Activated CD4-positive, alpha-beta memory T cell treated with anti-CD3 and anti-CD28 coated beads for 36 hours (primary cell): ENCODE data around the gene MYO5A. TPM values are rescaled to one million over a fixed set of nuclear protein-coding genes. Genes with fewer than 3 reads are reported as not detected.

Experiments used
- CTCF ChIA-PET: fragments of 350-600 bp; sonication (Branson Sonifier 250); formaldehyde crosslinking; loops from one replicate; lab custom pipeline; 2021; ENCODE audit warnings: antibody characterized with exemption, inconsistent platforms; lab: Charles Lee
- POLR2A ChIA-PET: fragments of 350-600 bp; sonication (Branson Sonifier 250); formaldehyde crosslinking; loops from one replicate; lab custom pipeline; 2021; ENCODE audit warnings: antibody characterized with exemption; lab: Charles Lee
- DNase-seq: peaks from one replicate; pipeline ENCODE4 v3.0.0-alpha.2; 2020
- H3K27ac Mint-ChIP-seq: one replicate; pipeline ENCODE4 v1.8.0; 2021; ENCODE audit warnings: mixed read lengths
- H3K27me3 Mint-ChIP-seq: one replicate; pipeline ENCODE4 v1.8.0; 2021; ENCODE audit warnings: mixed read lengths
- H3K36me3 Mint-ChIP-seq: one replicate; pipeline ENCODE4 v1.8.0; 2021; ENCODE audit warnings: mixed read lengths
- H3K4me1 Mint-ChIP-seq: one replicate; pipeline ENCODE4 v1.8.0; 2021; ENCODE audit warnings: low read depth, mixed read lengths
- H3K4me3 Mint-ChIP-seq: one replicate; pipeline ENCODE4 v1.8.0; 2021; ENCODE audit warnings: mild to moderate bottlenecking, mixed read lengths
- H3K9me3 Mint-ChIP-seq: one replicate; pipeline ENCODE4 v1.8.0; 2021; ENCODE audit warnings: mixed read lengths
- intact Hi-C: fragments of 100-400 bp; cut with micrococcal nuclease; formaldehyde crosslinking; loops from one replicate; pipeline ENCODE4 v1.15.1; 2023
- total RNA-seq, 2 experiments: library from RNA; stranded (reverse); gene quantifications; one replicate each; pipeline ENCODE4 v1.2.3, GENCODE V29; 2021

Gene MYO5A
- total RNA-seq, 2 experiments from 2014 or later = 32.4 to 37.8 TPM

GRCh38 chr15:52357949-52358348, 170.7 kb downstream of the MYO5A start:
- Mint-ChIP-seq H3K4me1 (no peaks in the 10 kb centered on the region), H3K27me3 (no peaks in the 10 kb centered on the region), H3K36me3 (peaks cover 9% of the 10 kb centered on the region), H3K4me3 (no peak overlapping the region), H3K9me3 (no peaks in the 10 kb centered on the region), H3K27ac (no peak overlapping the region)
- POLR2A ChIA-PET = interaction anchor here (1.2 kb wide), 1 partner anchor 202 kb away, joined by 3 read pairs; no protein-coding TSS in a partner anchor
- no peak for DNase-seq
- CTCF ChIA-PET = no interaction called here
- intact Hi-C loops = no loop called here

GRCh38 chr15:52352086-52352485, 176.6 kb downstream of the MYO5A start:
- H3K4me1 Mint-ChIP-seq = peaks cover 1% of the 10 kb centered on the region
- no peak overlapping the region for H3K27ac Mint-ChIP-seq
- no peak for DNase-seq
- H3K27me3 Mint-ChIP-seq = no peaks in the 10 kb centered on the region
- no peaks in the 10 kb centered on the region for H3K9me3 Mint-ChIP-seq
- ChIA-PET CTCF (no interaction called here), POLR2A (no interaction called here)
- intact Hi-C loops = no loop called here
- no peak overlapping the region for H3K4me3 Mint-ChIP-seq
- peaks cover 14% of the 10 kb centered on the region for H3K36me3 Mint-ChIP-seq

- ChIA-PET CTCF (interaction anchor here (1.2 kb wide), 1 partner anchor 94 kb away, joined by 3 read pairs; no protein-coding TSS in a partner anchor), POLR2A (no interaction called here)
- intact Hi-C loops = no loop called here
Measured at GRCh38 chr15:52351206-52351908, 177.3 kb downstream of the MYO5A start.

GRCh38 chr15:52350423-52350822, 178.3 kb downstream of the MYO5A start:
- DNase-seq = no peak
- intact Hi-C loops = no loop called here
- ChIA-PET POLR2A (no interaction called here), CTCF (interaction anchor here (1.2 kb wide), 2 partner anchors 93 to 138 kb away, joined by 3 to 4 read pairs; no protein-coding TSS in a partner anchor)
- Mint-ChIP-seq H3K36me3 (peaks cover 14% of the 10 kb centered on the region), H3K27me3 (no peaks in the 10 kb centered on the region), H3K4me1 (peaks cover 2% of the 10 kb centered on the region), H3K9me3 (no peaks in the 10 kb centered on the region), H3K27ac (no peak overlapping the region), H3K4me3 (no peak overlapping the region)

More at GRCh38 chr15:52351206-52351908, 177.3 kb downstream of the MYO5A start:
- H3K27me3 Mint-ChIP-seq = no peaks in the 10 kb centered on the region
- peaks cover 2% of the 10 kb centered on the region for H3K4me1 Mint-ChIP-seq
- no peaks in the 10 kb centered on the region for H3K9me3 Mint-ChIP-seq
- DNase-seq = no peak
- H3K36me3 Mint-ChIP-seq = peaks cover 14% of the 10 kb centered on the region
- no peak overlapping the region for H3K27ac Mint-ChIP-seq
- H3K4me3 Mint-ChIP-seq = no peak overlapping the region

GRCh38 chr15:52349052-52349700, 179.5 kb downstream of the MYO5A start:
- Mint-ChIP-seq H3K4me1 (peaks cover 5% of the 10 kb centered on the region), H3K27ac (no peak overlapping the region), H3K36me3 (peaks cover 14% of the 10 kb centered on the region), H3K27me3 (no peaks in the 10 kb centered on the region), H3K4me3 (no peak overlapping the region), H3K9me3 (no peaks in the 10 kb centered on the region)
- CTCF ChIA-PET = interaction anchor here (0.6 to 1.2 kb wide), 3 partner anchors 16 to 203 kb away, joined by 3 to 4 read pairs (median 4); no protein-coding TSS in a partner anchor
- DNase-seq = no peak
- POLR2A ChIA-PET = no interaction called here
- intact Hi-C loops = no loop called here

GRCh38 chr15:52348056-52348745, 180.5 kb downstream of the MYO5A start:
- H3K4me1 Mint-ChIP-seq = peaks cover 6% of the 10 kb centered on the region
- no peak overlapping the region for H3K4me3 Mint-ChIP-seq
- ChIA-PET CTCF (interaction anchor here (0.7 to 1.4 kb wide), 3 partner anchors 20 to 276 kb away, joined by 3 to 4 read pairs (median 3); no protein-coding TSS in a partner anchor), POLR2A (no interaction called here)
- H3K27ac Mint-ChIP-seq = no peak overlapping the region
- intact Hi-C loops = no loop called here
- no peak for DNase-seq
- H3K9me3 Mint-ChIP-seq = no peaks in the 10 kb centered on the region
- peaks cover 14% of the 10 kb centered on the region for H3K36me3 Mint-ChIP-seq
- no peaks in the 10 kb centered on the region for H3K27me3 Mint-ChIP-seq

DNA sequence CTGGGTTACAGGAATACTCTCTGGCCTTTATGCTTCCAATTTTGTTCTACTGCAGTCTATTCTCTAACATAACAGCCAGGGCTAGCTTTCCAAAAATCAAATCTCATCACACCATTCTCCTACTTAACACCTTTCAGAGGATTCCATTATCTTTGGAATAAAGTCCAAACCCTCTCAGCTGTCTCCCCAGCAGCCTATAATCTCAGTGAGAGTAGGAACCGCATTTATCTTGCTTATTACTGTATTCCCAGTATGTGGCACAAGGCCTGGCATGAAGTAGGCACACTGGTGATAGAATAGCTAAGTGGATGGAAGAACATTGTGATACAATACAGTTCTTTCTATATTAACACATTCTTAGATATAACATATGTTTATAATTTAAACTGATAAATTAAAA, 184.1 kb downstream of the MYO5A start:
- DNase-seq = no peak
- intact Hi-C loops = no loop called here
- POLR2A ChIA-PET = no interaction called here
- CTCF ChIA-PET = no interaction called here
- H3K27me3 Mint-ChIP-seq = no peaks in the 10 kb centered on the region
- H3K36me3 Mint-ChIP-seq = peaks cover under 1% of the 10 kb centered on the region
- H3K4me3 Mint-ChIP-seq = no peak overlapping the region
- H3K9me3 Mint-ChIP-seq = no peaks in the 10 kb centered on the region
- peaks cover 6% of the 10 kb centered on the region for H3K4me1 Mint-ChIP-seq
- no peak overlapping the region for H3K27ac Mint-ChIP-seq

- DNase-seq = no peak
- POLR2A ChIA-PET = interaction anchor here (0.7 kb wide), 1 partner anchor 13 kb away, joined by 3 read pairs; no protein-coding TSS in a partner anchor
- Mint-ChIP-seq H3K27ac (no peak overlapping the region), H3K9me3 (no peaks in the 10 kb centered on the region), H3K27me3 (no peaks in the 10 kb centered on the region), H3K36me3 (peaks cover 2% of the 10 kb centered on the region), H3K4me3 (no peak overlapping the region), H3K4me1 (peaks cover 6% of the 10 kb centered on the region)
- CTCF ChIA-PET = interaction anchor here (1.4 kb wide), 1 partner anchor 12 kb away, joined by 6 read pairs; no protein-coding TSS in a partner anchor
- intact Hi-C loops = no loop called here
Measured at GRCh38 chr15:52343831-52344230, 184.8 kb downstream of the MYO5A start.

DNA sequence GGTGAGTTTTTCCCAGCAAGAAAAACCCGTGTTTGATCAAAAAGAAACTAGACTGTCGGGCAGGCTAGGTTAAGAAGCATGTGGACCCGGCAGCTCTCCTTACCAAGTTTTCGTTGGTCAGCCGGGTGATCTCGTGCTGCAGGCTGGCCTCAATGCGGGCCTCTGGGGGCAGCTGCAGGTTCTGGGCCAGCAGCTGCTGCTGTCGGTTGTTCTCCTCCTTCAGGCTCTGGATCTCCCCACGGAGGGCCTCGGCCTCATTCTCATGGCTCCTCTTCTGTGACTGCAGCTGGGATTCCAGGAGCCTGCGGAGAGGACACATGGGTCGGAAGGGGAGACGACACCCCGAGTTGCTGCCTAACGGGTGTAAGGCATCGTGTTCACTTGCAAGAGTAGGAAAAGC, 188.6 kb downstream of the MYO5A start:
- ChIA-PET CTCF (interaction anchor here (1.0 kb wide), 1 partner anchor 39 kb away, joined by 3 read pairs; no protein-coding TSS in a partner anchor), POLR2A (interaction anchor here (0.6 kb wide), 1 partner anchor 170 kb away, joined by 3 read pairs; no protein-coding TSS in a partner anchor)
- H3K4me1 Mint-ChIP-seq = peaks cover 13% of the 10 kb centered on the region
- H3K27me3 Mint-ChIP-seq = no peaks in the 10 kb centered on the region
- no peak for DNase-seq
- H3K9me3 Mint-ChIP-seq = no peaks in the 10 kb centered on the region
- intact Hi-C loops = no loop called here
- no peak overlapping the region for H3K27ac Mint-ChIP-seq
- H3K36me3 Mint-ChIP-seq = peaks cover 4% of the 10 kb centered on the region
- no peak overlapping the region for H3K4me3 Mint-ChIP-seq

- ChIA-PET POLR2A (no interaction called here), CTCF (no interaction called here)
- H3K4me3 Mint-ChIP-seq = no peak overlapping the region
Measured at GRCh38 chr15:52338891-52339290, 189.8 kb downstream of the MYO5A start.

DNA sequence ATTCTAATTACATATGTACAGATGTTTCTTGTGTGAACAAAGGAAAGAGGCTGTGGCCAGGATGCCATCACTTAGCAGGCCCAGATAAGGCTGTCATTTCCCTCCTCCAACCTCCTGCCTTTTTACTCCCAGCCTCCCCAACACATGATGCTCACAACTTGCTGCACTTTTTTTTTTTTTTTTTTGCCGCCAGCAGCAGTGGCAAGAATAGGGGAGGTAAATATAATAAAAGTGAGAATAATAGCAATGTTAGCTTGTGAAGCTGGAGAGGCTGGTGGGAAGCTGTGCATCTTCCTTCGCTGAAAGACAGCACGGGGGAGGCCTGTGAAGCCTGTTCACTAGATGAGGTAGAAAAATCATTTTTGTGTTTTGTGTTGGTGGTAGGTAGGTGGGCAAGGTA, 190.6 kb downstream of the MYO5A start:
- no peak for DNase-seq
- ChIA-PET POLR2A (no interaction called here), CTCF (no interaction called here)
- no peak overlapping the region for H3K4me3 Mint-ChIP-seq
- no peaks in the 10 kb centered on the region for H3K9me3 Mint-ChIP-seq
- H3K27me3 Mint-ChIP-seq = no peaks in the 10 kb centered on the region
- intact Hi-C loops = no loop called here
- no peak overlapping the region for H3K27ac Mint-ChIP-seq
- H3K4me1 Mint-ChIP-seq = peaks cover 10% of the 10 kb centered on the region
- peaks cover 8% of the 10 kb centered on the region for H3K36me3 Mint-ChIP-seq

More at GRCh38 chr15:52338891-52339290, 189.8 kb downstream of the MYO5A start:
- DNase-seq = no peak
- no peak overlapping the region for H3K27ac Mint-ChIP-seq
- H3K4me1 Mint-ChIP-seq = peaks cover 9% of the 10 kb centered on the region
- no peaks in the 10 kb centered on the region for H3K27me3 Mint-ChIP-seq
- no peaks in the 10 kb centered on the region for H3K9me3 Mint-ChIP-seq
- peaks cover 8% of the 10 kb centered on the region for H3K36me3 Mint-ChIP-seq
- intact Hi-C loops = no loop called here
